Spleen (tissue), 7 donors: ENCODE data around the gene ZC3H7A.

Experiments
- POLR2A ChIP-seq, 3 donors: fragments of 450-650 bp; IDR thresholded peaks; one replicate each; pipeline ENCODE4 v1.5.1; 2017; ENCODE audit warnings: antibody characterized with exemption in 3 of 3, mild to moderate bottlenecking in 1 of 3
- TF ChIP-seq, protein P1 (sequence below), 11 experiments: fragments of 200-600 bp in 7 of 11; fragments of 450-650 bp in 4 of 11; sonication (generic) in 4 of 11; IDR thresholded peaks in 8 of 11; conservative IDR thresholded peaks in 3 of 11; 1 replicate in 7 of 11; 2 replicates in 4 of 11; pipeline versions ENCODE4 v1.4.0 to v1.8.0; 2016 to 2021; ENCODE audit warnings: antibody characterized with exemption in 11 of 11, inconsistent platforms in 4 of 11, mild to moderate bottlenecking in 1 of 11
- donor health status: DM: no; HTN: no; CAD: no; lungs with moderate emphysema.
- donor health status: DM: no; HTN: no; CAD: no.
- donor health status: DM: no; HTN: no; CAD: no.

DNA sequence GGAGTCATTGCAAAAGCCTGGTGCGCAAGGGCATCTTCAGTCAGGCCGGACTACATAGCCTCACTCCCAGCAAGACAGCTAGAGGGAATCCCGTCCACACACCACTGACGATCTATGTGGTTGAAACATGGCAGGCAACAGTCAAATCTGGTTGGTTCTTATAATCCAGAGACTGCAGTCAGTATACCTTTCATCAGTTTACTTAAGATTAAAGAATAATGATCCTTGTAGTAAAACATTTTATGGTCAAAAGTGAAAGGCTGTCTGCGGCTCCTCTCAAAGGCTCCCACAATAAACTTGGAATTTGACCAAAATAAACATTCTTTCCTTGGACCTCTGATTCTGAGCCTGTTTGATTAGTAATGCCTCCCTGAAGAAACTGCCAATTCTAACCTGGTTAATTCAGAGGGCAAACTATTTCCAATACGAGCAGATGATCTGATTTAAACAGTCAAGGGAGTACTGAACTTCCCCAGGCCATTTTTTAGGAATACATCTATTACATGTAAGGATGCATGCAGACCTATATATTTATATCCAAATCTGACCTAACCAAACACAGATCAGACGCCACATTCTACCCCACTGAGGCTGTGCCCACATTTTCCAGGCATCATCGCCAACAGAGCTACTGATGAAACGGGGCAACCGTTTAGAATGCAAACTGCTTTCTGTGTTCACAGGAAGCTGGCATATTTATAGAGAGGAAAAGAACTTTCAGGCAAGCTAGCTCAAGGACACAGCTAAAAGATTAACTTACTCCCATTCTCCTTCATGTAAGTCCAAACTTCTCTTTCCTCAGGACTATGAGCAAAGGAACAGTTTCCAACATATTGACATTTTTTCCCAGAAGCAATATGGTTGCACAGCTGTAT lies 39.1 kb downstream of the ZC3H7A start:
- TF ChIP-seq, protein P1, sequence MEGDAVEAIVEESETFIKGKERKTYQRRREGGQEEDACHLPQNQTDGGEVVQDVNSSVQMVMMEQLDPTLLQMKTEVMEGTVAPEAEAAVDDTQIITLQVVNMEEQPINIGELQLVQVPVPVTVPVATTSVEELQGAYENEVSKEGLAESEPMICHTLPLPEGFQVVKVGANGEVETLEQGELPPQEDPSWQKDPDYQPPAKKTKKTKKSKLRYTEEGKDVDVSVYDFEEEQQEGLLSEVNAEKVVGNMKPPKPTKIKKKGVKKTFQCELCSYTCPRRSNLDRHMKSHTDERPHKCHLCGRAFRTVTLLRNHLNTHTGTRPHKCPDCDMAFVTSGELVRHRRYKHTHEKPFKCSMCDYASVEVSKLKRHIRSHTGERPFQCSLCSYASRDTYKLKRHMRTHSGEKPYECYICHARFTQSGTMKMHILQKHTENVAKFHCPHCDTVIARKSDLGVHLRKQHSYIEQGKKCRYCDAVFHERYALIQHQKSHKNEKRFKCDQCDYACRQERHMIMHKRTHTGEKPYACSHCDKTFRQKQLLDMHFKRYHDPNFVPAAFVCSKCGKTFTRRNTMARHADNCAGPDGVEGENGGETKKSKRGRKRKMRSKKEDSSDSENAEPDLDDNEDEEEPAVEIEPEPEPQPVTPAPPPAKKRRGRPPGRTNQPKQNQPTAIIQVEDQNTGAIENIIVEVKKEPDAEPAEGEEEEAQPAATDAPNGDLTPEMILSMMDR (IDR thresholded peaks at IDR 0.05 in 8 of 11, conservative IDR thresholded peaks at IDR 0.05 in 3 of 11), result no peak
- TF ChIP-seq POLR2A (IDR thresholded peaks at IDR 0.05), result no peak
